NCI-H526 treated with DMSO at 0.1 percent for 48 hours (cell line): Measurements from ENCODE around the gene PNPLA1.
"Not testable (repeated sequence)": the region's sequence is repeated elsewhere in the genome, so short reads cannot be mapped to it uniquely, and the experiment has no call there.

Source experiments
- DNase-seq: peaks from one replicate; lab custom pipeline; 2025; lab: John Stamatoyannopoulos, UW

PNPLA1 gene

GRCh38 chr6:36336208-36336710 is 66.4 kb downstream of the PNPLA1 start:
- no peak for DNase-seq

GRCh38 chr6:36336779-36337241 is 67.0 kb downstream of the PNPLA1 start, which contains the start of gene BNIP5:
Gene BNIP5 (minus strand): TSS chr6:36336888. CDS start chr6:36330690, 6,198 bp downstream.
- DNase-seq: no peak

- no peak for DNase-seq
Measured at GRCh38 chr6:36337814-36338213, 68.0 kb downstream of the PNPLA1 start.

- not testable (repeated sequence) for DNase-seq
Measured at GRCh38 chr6:36338223-36338622, 68.4 kb downstream of the PNPLA1 start.

- no peak for DNase-seq
Measured at GRCh38 chr6:36339146-36339545, 69.3 kb downstream of the PNPLA1 start.

- DNase-seq: no peak
Measured at GRCh38 chr6:36340306-36340617, 70.4 kb downstream of the PNPLA1 start.

GRCh38 chr6:36340618-36341454 is 71.0 kb downstream of the PNPLA1 start:
- peak; percentile 88 for DNase-seq

- peak; percentile 75 for DNase-seq
Measured at GRCh38 chr6:36343109-36343680, 73.3 kb downstream of the PNPLA1 start.

- no peak for DNase-seq
Measured at GRCh38 chr6:36345681-36346466, 76.0 kb downstream of the PNPLA1 start.

- no peak for DNase-seq
Measured at GRCh38 chr6:36346486-36347273, 76.8 kb downstream of the PNPLA1 start.

- DNase-seq: no peak
Measured at GRCh38 chr6:36347621-36348020, 77.8 kb downstream of the PNPLA1 start.

- peak; percentile 55 for DNase-seq
Measured at GRCh38 chr6:36349240-36349639, 79.4 kb downstream of the PNPLA1 start.

GRCh38 chr6:36350082-36350481 is 80.2 kb downstream of the PNPLA1 start:
- DNase-seq: no peak

- DNase-seq: no peak
Measured at GRCh38 chr6:36350681-36351571, 81.1 kb downstream of the PNPLA1 start.

GRCh38 chr6:36352477-36353157 is 82.8 kb downstream of the PNPLA1 start:
- no peak for DNase-seq

- DNase-seq: no peak
Measured at GRCh38 chr6:36353411-36353915, 83.6 kb downstream of the PNPLA1 start.

GRCh38 chr6:36355819-36356218 is 86.0 kb downstream of the PNPLA1 start:
- DNase-seq: no peak

- DNase-seq: no peak
Measured at GRCh38 chr6:36357872-36358225, 88.0 kb downstream of the PNPLA1 start.
